Vagina (tissue), 2 donors: ENCODE results near the gene SLC26A11. TPM values are rescaled to one million over a fixed set of nuclear protein-coding genes. Genes with fewer than 3 reads are reported as not detected.
"Not testable (repeated sequence)": the region's sequence is repeated elsewhere in the genome, so short reads cannot be mapped to it uniquely, and the experiment has no call there.

Source experiments
- DNase-seq, 2 donors: peaks; one replicate each; pipeline ENCODE4 v3.0.0-alpha.2; 2017; ENCODE audit errors: extremely low spot score in 2 of 2
- H3K27ac ChIP-seq: fragments of 200-600 bp; sonication (generic); one replicate; pipeline ENCODE4 v1.5.1; 2019
- H3K27me3 ChIP-seq: fragments of 200-600 bp; sonication (generic); one replicate; pipeline ENCODE4 v1.5.1; 2019
- H3K36me3 ChIP-seq, 2 donors: fragments of 200-600 bp; sonication (generic); one replicate each; pipeline ENCODE4 v1.5.1; 2017 to 2019
- H3K4me1 ChIP-seq: fragments of 200-600 bp; sonication (generic); one replicate; pipeline ENCODE4 v1.5.1; 2019
- H3K4me3 ChIP-seq, 2 donors: fragments of 200-600 bp; sonication (generic); 1 replicate in 1 of 2; 2 replicates in 1 of 2; pipeline ENCODE4 v1.5.1; 2016 to 2019
- H3K9me3 ChIP-seq: fragments of 200-600 bp; sonication (generic); one replicate; pipeline ENCODE4 v1.5.1; 2019
- CTCF ChIP-seq, 3 experiments: fragments of 450-650 bp in 2 of 3; fragments of 200-600 bp in 1 of 3; sonication (generic) in 1 of 3; IDR thresholded peaks; one replicate each; pipeline ENCODE4 v1.5.1; 2017 to 2019; ENCODE audit warnings: antibody characterized with exemption in 3 of 3, mild to moderate bottlenecking in 2 of 3, moderate library complexity in 2 of 3
- POLR2A ChIP-seq, 2 donors: fragments of 450-650 bp; IDR thresholded peaks; one replicate each; pipeline ENCODE4 v1.6.1; 2017; ENCODE audit warnings: antibody characterized with exemption in 2 of 2, mild to moderate bottlenecking in 2 of 2, moderate library complexity in 2 of 2
- POLR2AphosphoS5 ChIP-seq, 2 donors: sonication (generic); formaldehyde crosslinking; IDR thresholded peaks; one replicate each; pipeline ENCODE4 v1.9.0; 2017; ENCODE audit warnings: antibody characterized with exemption in 2 of 2, mild to moderate bottlenecking in 2 of 2, low read depth in 1 of 2; ENCODE audit not compliant: insufficient read depth in 1 of 2
- intact Hi-C: fragments of 100-400 bp; cut with DNase I; formaldehyde crosslinking; loops from one replicate; pipeline ENCODE4 v1.15.1; 2023
- total RNA-seq: library from RNA; depleted of rRNA; stranded (reverse); fragments of >200 nt; gene quantifications from one replicate; pipeline ENCODE4 v1.2.3, GENCODE V29; 2016

Gene SLC26A11
- total RNA-seq, 1 donor from 2014 or later: 22.8 TPM

GRCh38 chr17:80270836-80271235 lies 50.6 kb downstream of the SLC26A11 start:
- Histone ChIP-seq H3K4me3 (no peak overlapping the region), H3K27me3 (no peaks in the 10 kb centered on the region), H3K4me1 (peaks cover 6% of the 10 kb centered on the region), H3K36me3 (peaks cover 0 to 20% of the 10 kb centered on the region in 2 donors), H3K9me3 (no peaks in the 10 kb centered on the region), H3K27ac (no peak overlapping the region)
- intact Hi-C loops: no loop called here
- TF ChIP-seq POLR2A (IDR thresholded peaks at IDR 0.05) (no peak), CTCF (IDR thresholded peaks at IDR 0.05) (no peak), POLR2AphosphoS5 (IDR thresholded peaks at IDR 0.05; ENCODE audit: insufficient read depth in 1 of 2, low read depth in 1 of 2) (no peak)
- no peak for DNase-seq

- no peak overlapping the region for H3K4me3 ChIP-seq
- H3K4me1 ChIP-seq: peaks cover 6% of the 10 kb centered on the region
- H3K27ac ChIP-seq: no peak overlapping the region
- TF ChIP-seq CTCF (IDR thresholded peaks at IDR 0.05) (no peak), POLR2AphosphoS5 (IDR thresholded peaks at IDR 0.05; ENCODE audit: insufficient read depth in 1 of 2, low read depth in 1 of 2) (no peak), POLR2A (IDR thresholded peaks at IDR 0.05) (no peak)
- no peak for DNase-seq
- intact Hi-C loops: no loop called here
- H3K9me3 ChIP-seq: no peaks in the 10 kb centered on the region
- H3K36me3 ChIP-seq: peaks cover 0 to 20% of the 10 kb centered on the region in 2 donors
- H3K27me3 ChIP-seq: no peaks in the 10 kb centered on the region
These were observed 52.1 kb downstream of the SLC26A11 start for GRCh38 chr17:80272366-80272765.

GRCh38 chr17:80274331-80274730 lies 54.1 kb downstream of the SLC26A11 start:
- Histone ChIP-seq H3K27me3 (no peaks in the 10 kb centered on the region), H3K36me3 (peaks cover 0 to 20% of the 10 kb centered on the region in 2 donors), H3K9me3 (no peaks in the 10 kb centered on the region), H3K27ac (no peak overlapping the region), H3K4me3 (no peak overlapping the region), H3K4me1 (peaks cover 25% of the 10 kb centered on the region)
- intact Hi-C loops: no loop called here
- TF ChIP-seq POLR2A (IDR thresholded peaks at IDR 0.05) (no peak), CTCF (IDR thresholded peaks at IDR 0.05) (no peak), POLR2AphosphoS5 (IDR thresholded peaks at IDR 0.05; ENCODE audit: insufficient read depth in 1 of 2, low read depth in 1 of 2) (no peak)
- no peak for DNase-seq

- Histone ChIP-seq H3K4me1 (peaks cover 31% of the 10 kb centered on the region), H3K4me3 (no peak overlapping the region), H3K27ac (no peak overlapping the region), H3K9me3 (no peaks in the 10 kb centered on the region), H3K27me3 (no peaks in the 10 kb centered on the region), H3K36me3 (peaks cover 0 to 17% of the 10 kb centered on the region in 2 donors)
- TF ChIP-seq POLR2AphosphoS5 (IDR thresholded peaks at IDR 0.05; ENCODE audit: insufficient read depth in 1 of 2, low read depth in 1 of 2): no peak
- TF ChIP-seq CTCF (IDR thresholded peaks at IDR 0.05): no peak
- TF ChIP-seq POLR2A (IDR thresholded peaks at IDR 0.05): no peak
- intact Hi-C loops: no loop called here
- no peak for DNase-seq
These were observed 54.7 kb downstream of the SLC26A11 start for GRCh38 chr17:80274871-80275449.

- Histone ChIP-seq H3K36me3 (peaks cover 0 to 12% of the 10 kb centered on the region in 2 donors), H3K4me1 (peaks cover 39% of the 10 kb centered on the region)
- intact Hi-C loops, H3K27ac ChIP-seq, H3K27me3 ChIP-seq, DNase-seq, H3K9me3 ChIP-seq, H3K4me3 ChIP-seq: not testable (repeated sequence)
These were observed 55.6 kb downstream of the SLC26A11 start for GRCh38 chr17:80275857-80276256.
